IMR-90 (cell line): ENCODE measurements around the gene MDFIC2.

Source experiments
- BHLHE40 ChIP-seq: fragments of 150-350 bp; IDR thresholded peaks from 2 replicates; pipeline ENCODE4 v1.6.1; 2016; ENCODE audit warnings: mild to moderate bottlenecking, low read depth, low read length
- POLR2A ChIP-seq: IDR thresholded peaks from 2 replicates; pipeline ENCODE4 v1.6.1; 2012; ENCODE audit warnings: mild to moderate bottlenecking, low read depth, low read length
- TF ChIP-seq, protein P1 (sequence below): conservative IDR thresholded peaks from 2 replicates; pipeline ENCODE4 v1.5.1; 2012; ENCODE audit warnings: mild to moderate bottlenecking, low read depth, low read length, improper control_type of control experiment
- TF ChIP-seq, protein P2 (sequence below): fragments of 150-350 bp; IDR thresholded peaks from 2 replicates; pipeline ENCODE4 v1.6.1; 2017; ENCODE audit warnings: mild to moderate bottlenecking, antibody characterized with exemption, low read length, low read depth

DNA sequence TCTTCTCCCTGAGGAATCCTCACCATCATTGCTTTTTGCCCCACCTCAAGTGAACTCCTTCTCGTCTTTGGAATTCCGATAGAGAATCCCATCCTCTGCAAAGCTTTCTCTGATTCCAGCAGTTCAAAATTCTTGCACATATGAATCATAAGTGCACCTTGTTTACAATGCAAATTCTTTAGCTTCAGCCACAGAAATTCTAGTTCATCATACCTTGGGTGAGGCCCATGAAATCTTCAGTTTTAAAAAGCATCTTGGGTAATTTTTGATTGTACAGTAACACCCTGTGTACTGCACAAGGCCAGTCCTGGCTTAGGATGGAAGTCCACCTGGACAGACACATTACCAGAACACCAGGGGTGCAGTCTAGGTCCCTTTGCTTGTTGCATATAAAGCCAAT is 30.8 kb downstream of the MDFIC2 start:
- TF ChIP-seq, protein P1, sequence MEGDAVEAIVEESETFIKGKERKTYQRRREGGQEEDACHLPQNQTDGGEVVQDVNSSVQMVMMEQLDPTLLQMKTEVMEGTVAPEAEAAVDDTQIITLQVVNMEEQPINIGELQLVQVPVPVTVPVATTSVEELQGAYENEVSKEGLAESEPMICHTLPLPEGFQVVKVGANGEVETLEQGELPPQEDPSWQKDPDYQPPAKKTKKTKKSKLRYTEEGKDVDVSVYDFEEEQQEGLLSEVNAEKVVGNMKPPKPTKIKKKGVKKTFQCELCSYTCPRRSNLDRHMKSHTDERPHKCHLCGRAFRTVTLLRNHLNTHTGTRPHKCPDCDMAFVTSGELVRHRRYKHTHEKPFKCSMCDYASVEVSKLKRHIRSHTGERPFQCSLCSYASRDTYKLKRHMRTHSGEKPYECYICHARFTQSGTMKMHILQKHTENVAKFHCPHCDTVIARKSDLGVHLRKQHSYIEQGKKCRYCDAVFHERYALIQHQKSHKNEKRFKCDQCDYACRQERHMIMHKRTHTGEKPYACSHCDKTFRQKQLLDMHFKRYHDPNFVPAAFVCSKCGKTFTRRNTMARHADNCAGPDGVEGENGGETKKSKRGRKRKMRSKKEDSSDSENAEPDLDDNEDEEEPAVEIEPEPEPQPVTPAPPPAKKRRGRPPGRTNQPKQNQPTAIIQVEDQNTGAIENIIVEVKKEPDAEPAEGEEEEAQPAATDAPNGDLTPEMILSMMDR, result no peak
- TF ChIP-seq, protein P2, sequence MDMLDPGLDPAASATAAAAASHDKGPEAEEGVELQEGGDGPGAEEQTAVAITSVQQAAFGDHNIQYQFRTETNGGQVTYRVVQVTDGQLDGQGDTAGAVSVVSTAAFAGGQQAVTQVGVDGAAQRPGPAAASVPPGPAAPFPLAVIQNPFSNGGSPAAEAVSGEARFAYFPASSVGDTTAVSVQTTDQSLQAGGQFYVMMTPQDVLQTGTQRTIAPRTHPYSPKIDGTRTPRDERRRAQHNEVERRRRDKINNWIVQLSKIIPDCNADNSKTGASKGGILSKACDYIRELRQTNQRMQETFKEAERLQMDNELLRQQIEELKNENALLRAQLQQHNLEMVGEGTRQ, result no peak
- TF ChIP-seq POLR2A (no peak), BHLHE40 (no peak)
